PC-9 (cell line): ENCODE results near the gene TAF13. TPM values are rescaled to one million over a fixed set of nuclear protein-coding genes. Genes with fewer than 3 reads are reported as not detected.
"Not testable (repeated sequence)": the region's sequence is repeated elsewhere in the genome, so short reads cannot be mapped to it uniquely, and the experiment has no call there.

Source experiments
- BruUV-seq: library from RNA; stranded (reverse); fragments of 400-500 nt; replicated peaks from 2 replicates; lab custom pipeline; 2021; lab: Mats Ljungman, UMichigan
- CTCF ChIA-PET: fragments of 300-600 bp; sonication (Branson Sonifier 250); formaldehyde crosslinking; loops from one replicate; lab custom pipeline; 2022; ENCODE audit warnings: antibody characterized with exemption; lab: Charles Lee
- POLR2A ChIA-PET: fragments of 300-600 bp; sonication (Branson Sonifier 250); formaldehyde crosslinking; loops from one replicate; lab custom pipeline; 2022; ENCODE audit warnings: antibody characterized with exemption; ENCODE audit not compliant: unreplicated experiment; lab: Charles Lee
- DNase-seq, 2 experiments: peaks; one replicate each; pipeline versions ENCODE4 v3.0.0 to v3.0.0-alpha.2; 2015 to 2022; ENCODE audit warnings: mixed read lengths in 1 of 2
- H2AFZ ChIP-seq: fragments of 200-600 bp; sonication (generic); 2 replicates; pipeline ENCODE4 v1.8.1; 2017; ENCODE audit warnings: antibody characterized with exemption
- H3F3A ChIP-seq: fragments of 200-600 bp; sonication (generic); 2 replicates; pipeline ENCODE4 v1.8.1; 2017; ENCODE audit warnings: antibody characterized with exemption, mild to moderate bottlenecking, low read depth; ENCODE audit not compliant: insufficient read depth
- H3K27ac ChIP-seq: fragments of 200-600 bp; sonication (generic); 2 replicates; pipeline ENCODE4 v1.6.1; 2016; ENCODE audit warnings: mixed run types
- H3K27me3 ChIP-seq: fragments of 200-600 bp; sonication (generic); 2 replicates; pipeline ENCODE4 v1.6.1; 2016; ENCODE audit warnings: low read depth, mixed run types; ENCODE audit not compliant: insufficient read depth
- H3K36me3 ChIP-seq: fragments of 200-600 bp; sonication (generic); 2 replicates; pipeline ENCODE4 v1.6.1; 2016; ENCODE audit warnings: low read depth, mixed run types
- H3K4me1 ChIP-seq: fragments of 200-600 bp; sonication (generic); replicated peaks from 2 replicates; pipeline ENCODE4 v1.6.1; 2016; ENCODE audit warnings: mixed run types; ENCODE audit not compliant: insufficient read depth
- H3K4me2 ChIP-seq: fragments of 200-600 bp; sonication (generic); 2 replicates; pipeline ENCODE4 v1.6.1; 2017; ENCODE audit warnings: mixed run types
- H3K4me3 ChIP-seq: fragments of 200-600 bp; sonication (generic); 2 replicates; pipeline ENCODE4 v1.6.1; 2016; ENCODE audit warnings: mixed run types
- H3K79me2 ChIP-seq: fragments of 200-600 bp; sonication (generic); 2 replicates; pipeline ENCODE4 v1.6.1; 2017; ENCODE audit warnings: low read depth, mixed run types
- H3K9me2 ChIP-seq: fragments of 200-600 bp; sonication (generic); 2 replicates; pipeline ENCODE4 v1.8.1; 2017; ENCODE audit warnings: mild to moderate bottlenecking; ENCODE audit not compliant: insufficient read depth
- H3K9me3 ChIP-seq: fragments of 200-600 bp; sonication (generic); 2 replicates; pipeline ENCODE4 v1.8.1; 2016; ENCODE audit warnings: low read depth; ENCODE audit not compliant: insufficient read depth
- H4K20me1 ChIP-seq: fragments of 200-600 bp; sonication (generic); 2 replicates; pipeline ENCODE4 v1.8.1; 2017; ENCODE audit not compliant: insufficient read depth
- EZH2 ChIP-seq: fragments of 200-600 bp; sonication (generic); IDR thresholded peaks from 2 replicates; pipeline ENCODE4 v1.8.0; 2017; ENCODE audit warnings: antibody characterized with exemption, low read depth
- intact Hi-C: fragments of 100-400 bp; cut with micrococcal nuclease; formaldehyde crosslinking; loops from one replicate; pipeline ENCODE4 v1.10.0; 2022; ENCODE audit not compliant: unreplicated experiment
- total RNA-seq: library from RNA; stranded (reverse); gene quantifications from 2 replicates; pipeline ENCODE4 v1.2.3, GENCODE V29; 2021
- TF ChIP-seq, protein P1 (sequence below): fragments of 200-600 bp; sonication (generic); conservative IDR thresholded peaks from 2 replicates; pipeline ENCODE4 v1.6.1; 2017; ENCODE audit warnings: mixed run types, antibody characterized with exemption, mild to moderate bottlenecking, moderate library complexity

The TAF13 gene
- total RNA-seq, 1 experiment from 2014 or later, result 30.1 TPM

GRCh38 chr1:109020693-109021257 is 55.0 kb downstream of the TAF13 start:
- Histone ChIP-seq H3K4me1 (no peaks in the 10 kb centered on the region), H3K27me3 (no peaks in the 10 kb centered on the region), H3K4me3 (no peak overlapping the region), H3K36me3 (no peaks in the 10 kb centered on the region), H2AFZ (no peak overlapping the region), H4K20me1 (no peaks in the 10 kb centered on the region), H3K79me2 (no peaks in the 10 kb centered on the region), H3K9me2 (no peaks in the 10 kb centered on the region), H3K4me2 (no peak overlapping the region), H3K9me3 (no peaks in the 10 kb centered on the region), H3F3A (no peaks in the 10 kb centered on the region), H3K27ac (no peak overlapping the region)
- ChIA-PET POLR2A (no interaction called here), CTCF (no interaction called here)
- intact Hi-C loops, result no loop called here
- BruUV-seq, result no TSS peak
- no peak for DNase-seq
- TF ChIP-seq EZH2, result no peak
- TF ChIP-seq, protein P1, sequence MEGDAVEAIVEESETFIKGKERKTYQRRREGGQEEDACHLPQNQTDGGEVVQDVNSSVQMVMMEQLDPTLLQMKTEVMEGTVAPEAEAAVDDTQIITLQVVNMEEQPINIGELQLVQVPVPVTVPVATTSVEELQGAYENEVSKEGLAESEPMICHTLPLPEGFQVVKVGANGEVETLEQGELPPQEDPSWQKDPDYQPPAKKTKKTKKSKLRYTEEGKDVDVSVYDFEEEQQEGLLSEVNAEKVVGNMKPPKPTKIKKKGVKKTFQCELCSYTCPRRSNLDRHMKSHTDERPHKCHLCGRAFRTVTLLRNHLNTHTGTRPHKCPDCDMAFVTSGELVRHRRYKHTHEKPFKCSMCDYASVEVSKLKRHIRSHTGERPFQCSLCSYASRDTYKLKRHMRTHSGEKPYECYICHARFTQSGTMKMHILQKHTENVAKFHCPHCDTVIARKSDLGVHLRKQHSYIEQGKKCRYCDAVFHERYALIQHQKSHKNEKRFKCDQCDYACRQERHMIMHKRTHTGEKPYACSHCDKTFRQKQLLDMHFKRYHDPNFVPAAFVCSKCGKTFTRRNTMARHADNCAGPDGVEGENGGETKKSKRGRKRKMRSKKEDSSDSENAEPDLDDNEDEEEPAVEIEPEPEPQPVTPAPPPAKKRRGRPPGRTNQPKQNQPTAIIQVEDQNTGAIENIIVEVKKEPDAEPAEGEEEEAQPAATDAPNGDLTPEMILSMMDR, result no peak

DNA sequence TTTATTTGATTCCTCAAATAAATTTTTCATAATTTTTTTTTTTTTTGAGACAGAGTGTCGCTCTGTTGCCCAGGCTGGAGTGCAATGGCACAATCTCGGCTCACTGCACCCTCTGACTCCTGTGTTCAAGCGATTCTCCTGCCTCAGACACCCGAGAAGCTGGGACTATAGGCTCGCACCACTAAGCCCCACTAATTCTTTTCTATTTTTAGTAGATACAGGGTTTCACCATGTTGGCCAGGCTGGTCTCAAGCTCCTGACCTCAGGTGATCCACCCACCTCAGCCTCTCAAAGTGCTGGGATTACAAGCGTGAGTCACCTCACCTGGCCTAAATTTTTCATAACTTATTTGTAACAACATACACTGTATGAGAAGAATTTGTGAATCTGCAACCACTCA is 58.1 kb downstream of the TAF13 start:
- POLR2A ChIA-PET, result interaction anchor here (0.6 kb wide), 1 partner anchor 39 kb away, joined by 4 read pairs; no protein-coding TSS in a partner anchor
- H3K27ac ChIP-seq, H3K9me3 ChIP-seq, H3K36me3 ChIP-seq, intact Hi-C loops, H3F3A ChIP-seq, BruUV-seq, H3K4me1 ChIP-seq, H3K79me2 ChIP-seq, H3K4me3 ChIP-seq, H3K9me2 ChIP-seq, H2AFZ ChIP-seq, H4K20me1 ChIP-seq, H3K4me2 ChIP-seq, CTCF ChIA-PET, H3K27me3 ChIP-seq: not testable (repeated sequence)
- DNase-seq, result peak in 1 of 2 experiments; percentile 28

DNA sequence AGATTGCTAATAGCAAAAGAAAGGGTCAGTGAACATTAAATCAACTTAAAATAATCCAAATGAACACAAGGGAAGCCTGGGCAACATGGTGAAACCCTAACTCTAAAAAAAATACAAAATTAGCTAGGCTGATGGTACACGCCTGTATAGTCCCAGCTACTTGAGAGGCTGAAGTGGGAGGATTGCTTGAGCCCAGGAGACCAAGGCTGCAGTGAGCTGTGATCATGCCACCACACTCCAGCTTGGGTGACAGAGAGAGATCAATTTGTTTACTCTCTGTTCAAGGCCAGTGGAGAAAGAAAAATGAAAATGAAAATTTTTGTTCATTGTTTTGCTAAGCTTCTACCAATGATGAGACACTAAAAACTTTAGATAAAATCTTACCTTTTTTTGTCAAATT is 58.7 kb downstream of the TAF13 start:
- ChIA-PET POLR2A (interaction anchor here (0.6 kb wide), 1 partner anchor 40 kb away, joined by 4 read pairs; no protein-coding TSS in a partner anchor), CTCF (no interaction called here)
- no peak overlapping the region for H3K4me3 ChIP-seq
- H3K27ac ChIP-seq, result no peak overlapping the region
- H4K20me1 ChIP-seq, result no peaks in the 10 kb centered on the region
- intact Hi-C loops, result no loop called here
- no peaks in the 10 kb centered on the region for H3F3A ChIP-seq
- no peak for DNase-seq
- no peak overlapping the region for H3K4me2 ChIP-seq
- no peaks in the 10 kb centered on the region for H3K4me1 ChIP-seq
- no peaks in the 10 kb centered on the region for H3K9me2 ChIP-seq
- H3K36me3 ChIP-seq, result no peaks in the 10 kb centered on the region
- no peaks in the 10 kb centered on the region for H3K79me2 ChIP-seq
- no peaks in the 10 kb centered on the region for H3K27me3 ChIP-seq
- TF ChIP-seq EZH2, result no peak
- TF ChIP-seq, protein P1, result no peak
- no peaks in the 10 kb centered on the region for H3K9me3 ChIP-seq
- no peak overlapping the region for H2AFZ ChIP-seq
- no TSS peak for BruUV-seq

Other genes with a start within 250 kb of the TAF13 start
- gene AKNAD1, start 218.9 kb downstream of the TAF13 start, total RNA-seq, result not detected in 2 replicates
- 51.5 and 51.7 TPM in 2 replicates for gene GPSM2, start 199.0 kb downstream of the TAF13 start, total RNA-seq
- gene CLCC1, start 112.5 kb downstream of the TAF13 start, total RNA-seq, result 23.7 and 30.1 TPM in 2 replicates
- gene WDR47, start 33.9 kb downstream of the TAF13 start, total RNA-seq, result 6.4 and 8.3 TPM in 2 replicates
- 19.2 and 23.6 TPM in 2 replicates for gene TMEM167B, start 14.8 kb upstream of the TAF13 start, total RNA-seq
- gene ELAPOR1, start 38.1 kb upstream of the TAF13 start, total RNA-seq, result 0.95 and 2.0 TPM in 2 replicates
- gene SARS1, start 137.9 kb upstream of the TAF13 start, total RNA-seq, result 206 and 279 TPM in 2 replicates
- 19.0 and 19.5 TPM in 2 replicates for gene CELSR2, start 173.5 kb upstream of the TAF13 start, total RNA-seq
- gene PSRC1, start 207.1 kb upstream of the TAF13 start, total RNA-seq, result 26.4 and 28.6 TPM in 2 replicates
- not detected in 2 replicates for gene MYBPHL, start 231.0 kb upstream of the TAF13 start, total RNA-seq